Spinal cord (tissue), 10 donors: ENCODE results near the gene MROH9. TPM values are rescaled to one million over a fixed set of nuclear protein-coding genes. Genes with fewer than 3 reads are reported as not detected.

Source experiments
- DNase-seq, 6 donors: peaks; one replicate each; pipeline versions ENCODE4 v3.0.0 to v3.0.0-alpha.2; 2013 to 2015; ENCODE audit warnings: low spot score in 6 of 6, low read depth in 4 of 6
- H3K27ac ChIP-seq: one replicate; pipeline ENCODE4 v1.5.1; 2013; ENCODE audit warnings: low read depth, low read length, control low read depth
- H3K27me3 ChIP-seq: one replicate; pipeline ENCODE4 v1.6.1; 2013; ENCODE audit warnings: low read length; ENCODE audit not compliant: control insufficient read depth, insufficient read depth
- H3K36me3 ChIP-seq: one replicate; pipeline ENCODE4 v1.6.1; 2013; ENCODE audit warnings: low read length; ENCODE audit not compliant: control insufficient read depth, insufficient read depth
- H3K4me1 ChIP-seq: one replicate; pipeline ENCODE4 v1.6.1; 2013; ENCODE audit warnings: low read length; ENCODE audit not compliant: control insufficient read depth, insufficient read depth
- H3K4me3 ChIP-seq: one replicate; pipeline ENCODE4 v1.5.1; 2013; ENCODE audit warnings: low read depth, low read length, control low read depth
- H3K9me3 ChIP-seq: one replicate; pipeline ENCODE4 v1.6.1; 2013; ENCODE audit warnings: low read length; ENCODE audit not compliant: control insufficient read depth, insufficient read depth
- WGBS: methylation state at CpG from one replicate; pipeline ENCODE4 v1.1.5; 2013; ENCODE audit warnings: missing lambda C conversion rate; ENCODE audit not compliant: insufficient coverage; 5-methylcytosine and 5-hydroxymethylcytosine counted together
- polyA plus RNA-seq, 2 donors: library from polyadenylated mRNA; unstranded; fragments of 120-200 nt; gene quantifications; one replicate each; pipeline ENCODE4 v1.2.1, GENCODE V29; 2013; ENCODE audit not compliant: insufficient read length in 2 of 2
- total RNA-seq, 2 donors: library from RNA; depleted of rRNA in 1 of 2; stranded (reverse); fragments of 120-200 nt in 1 of 2; fragments of >200 nt in 1 of 2; gene quantifications; one replicate each; pipeline versions ENCODE4 v1.2.3 to v1.2.4, GENCODE V29; 2013 to 2014
- donor health status: healthy.

The MROH9 gene
- total and polyA plus RNA-seq, 4 donors = 0.06 to 0.10 TPM; not detected in 2

DNA sequence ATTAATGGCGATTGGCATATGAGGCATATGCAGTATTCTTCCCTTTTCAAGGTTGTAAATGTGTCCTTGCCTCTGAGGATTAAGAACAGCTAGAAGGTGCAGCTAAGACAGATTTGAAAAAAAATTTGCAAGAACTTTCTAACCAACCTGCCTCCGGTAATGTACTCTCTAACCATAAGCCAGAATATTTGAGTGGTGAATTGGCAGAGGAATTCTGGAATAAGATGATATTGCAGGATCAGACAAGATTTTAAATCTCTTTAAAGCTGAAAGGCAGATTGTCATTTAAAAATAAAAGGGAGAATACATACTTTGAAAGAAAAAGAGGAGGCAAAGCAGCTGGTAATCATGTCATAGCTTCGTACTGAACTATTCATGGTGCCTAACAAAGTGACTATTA is 29.2 kb downstream of the MROH9 start:
- Histone ChIP-seq H3K4me1 (no peaks in the 10 kb centered on the region), H3K36me3 (no peaks in the 10 kb centered on the region), H3K27me3 (no peaks in the 10 kb centered on the region), H3K9me3 (no peaks in the 10 kb centered on the region), H3K27ac (no peak overlapping the region), H3K4me3 (no peak overlapping the region)
- WGBS = no CpG with 5 or more reads among the region's 3 CpGs
- DNase-seq = no peak

GRCh38 chr1:170967042-170967910 is 31.9 kb downstream of the MROH9 start:
- Histone ChIP-seq H3K27ac (no peak overlapping the region), H3K4me1 (no peaks in the 10 kb centered on the region), H3K27me3 (no peaks in the 10 kb centered on the region), H3K36me3 (no peaks in the 10 kb centered on the region), H3K4me3 (no peak overlapping the region), H3K9me3 (no peaks in the 10 kb centered on the region)
- WGBS = 60% methylated on average over 2 of the region's 5 CpGs
- peak; percentile 24 to 84 (median 44) for DNase-seq

DNA sequence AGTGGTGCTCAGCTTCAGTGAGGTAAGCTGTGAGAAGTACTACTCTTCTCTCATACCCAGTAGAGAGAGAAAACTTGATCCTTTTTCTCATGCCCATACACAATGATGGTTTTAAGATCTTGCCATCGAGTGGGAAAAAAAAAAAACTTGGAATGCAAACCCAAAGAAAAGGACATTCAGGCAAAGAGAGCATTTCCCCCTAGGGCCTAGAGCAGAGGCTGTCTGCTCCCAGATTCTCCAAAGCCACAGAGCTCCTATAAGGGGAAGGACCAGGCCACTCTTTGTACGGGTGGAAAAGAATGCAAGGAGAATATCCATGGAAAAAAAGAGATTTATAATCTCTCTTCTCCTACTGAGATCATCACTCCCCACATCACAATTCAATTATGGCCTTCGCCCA is 34.9 kb downstream of the MROH9 start:
- Histone ChIP-seq H3K4me1 (no peaks in the 10 kb centered on the region), H3K27ac (no peak overlapping the region), H3K27me3 (no peaks in the 10 kb centered on the region), H3K4me3 (no peak overlapping the region), H3K9me3 (no peaks in the 10 kb centered on the region), H3K36me3 (no peaks in the 10 kb centered on the region)
- 100% methylated on average over 1 of the region's 3 CpGs for WGBS
- DNase-seq = no peak

DNA sequence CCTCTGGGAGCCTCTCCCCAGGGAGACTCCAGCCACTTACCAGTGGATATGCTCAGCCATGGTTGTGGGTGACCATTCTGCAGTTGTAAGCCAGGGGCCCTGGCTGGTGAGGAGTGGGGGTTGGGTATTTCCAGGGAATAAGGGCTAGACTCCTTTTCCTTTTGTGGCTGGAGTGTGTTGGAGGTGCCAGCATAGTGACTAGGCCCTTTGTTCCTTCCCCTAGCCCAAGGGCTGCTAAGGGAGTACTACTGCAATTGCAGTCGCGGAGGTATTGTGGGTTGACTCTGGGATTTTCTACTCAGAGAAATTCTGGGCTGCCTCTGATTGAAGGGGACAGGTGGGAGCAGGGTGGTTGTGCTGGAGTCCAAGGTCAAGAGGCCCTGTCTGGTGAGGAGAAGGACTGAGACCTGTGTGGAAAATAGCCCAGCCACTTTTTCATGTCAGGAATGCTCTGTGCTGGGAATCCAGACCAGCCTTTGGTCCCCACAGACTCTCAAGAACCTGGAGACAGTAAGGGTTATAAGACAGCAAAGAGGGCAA is 43.1 kb downstream of the MROH9 start:
- no peaks in the 10 kb centered on the region for H3K36me3 ChIP-seq
- DNase-seq = no peak
- no peaks in the 10 kb centered on the region for H3K4me1 ChIP-seq
- WGBS = 100% methylated on average over 2 of the region's 2 CpGs
- H3K27me3 ChIP-seq = no peaks in the 10 kb centered on the region
- no peak overlapping the region for H3K4me3 ChIP-seq
- no peaks in the 10 kb centered on the region for H3K9me3 ChIP-seq
- no peak overlapping the region for H3K27ac ChIP-seq

GRCh38 chr1:170985406-170985805 is 50.1 kb downstream of the MROH9 start:
- Histone ChIP-seq H3K36me3 (no peaks in the 10 kb centered on the region), H3K27me3 (no peaks in the 10 kb centered on the region), H3K9me3 (no peaks in the 10 kb centered on the region), H3K4me3 (no peak overlapping the region), H3K27ac (no peak overlapping the region), H3K4me1 (no peaks in the 10 kb centered on the region)
- no peak for DNase-seq
- WGBS = no CpG with 5 or more reads among the region's 1 CpG

DNA sequence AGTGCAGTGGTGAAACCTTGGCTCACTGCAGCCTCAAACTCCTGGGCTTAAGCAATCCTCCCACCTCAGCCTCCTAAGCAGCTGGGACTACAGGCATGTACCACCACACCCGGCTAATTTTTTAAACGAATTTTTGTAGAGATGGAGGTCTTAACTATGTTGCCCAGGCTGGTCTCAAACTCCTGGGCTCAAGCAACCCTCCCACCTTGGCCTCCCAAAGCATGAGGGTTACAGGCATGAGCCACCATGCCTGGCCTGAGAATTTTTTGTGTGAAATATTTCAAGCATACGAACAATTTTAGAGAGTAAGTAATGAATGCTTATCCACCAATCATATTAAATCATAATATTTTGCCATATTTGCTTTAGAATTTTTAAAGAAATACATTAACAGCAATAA is 51.6 kb downstream of the MROH9 start:
- Histone ChIP-seq H3K36me3 (no peaks in the 10 kb centered on the region), H3K4me1 (no peaks in the 10 kb centered on the region), H3K9me3 (no peaks in the 10 kb centered on the region), H3K4me3 (no peak overlapping the region), H3K27ac (no peak overlapping the region), H3K27me3 (no peaks in the 10 kb centered on the region)
- WGBS = no CpG with 5 or more reads among the region's 3 CpGs
- DNase-seq = no peak

- H3K27me3 ChIP-seq = no peaks in the 10 kb centered on the region
- no peaks in the 10 kb centered on the region for H3K36me3 ChIP-seq
- DNase-seq = no peak
- H3K4me1 ChIP-seq = no peaks in the 10 kb centered on the region
- no peaks in the 10 kb centered on the region for H3K9me3 ChIP-seq
- 81% methylated on average over 2 of the region's 5 CpGs for WGBS
- no peak overlapping the region for H3K4me3 ChIP-seq
- H3K27ac ChIP-seq = no peak overlapping the region
Observed at GRCh38 chr1:170987424-170987823, 52.1 kb downstream of the MROH9 start.

DNA sequence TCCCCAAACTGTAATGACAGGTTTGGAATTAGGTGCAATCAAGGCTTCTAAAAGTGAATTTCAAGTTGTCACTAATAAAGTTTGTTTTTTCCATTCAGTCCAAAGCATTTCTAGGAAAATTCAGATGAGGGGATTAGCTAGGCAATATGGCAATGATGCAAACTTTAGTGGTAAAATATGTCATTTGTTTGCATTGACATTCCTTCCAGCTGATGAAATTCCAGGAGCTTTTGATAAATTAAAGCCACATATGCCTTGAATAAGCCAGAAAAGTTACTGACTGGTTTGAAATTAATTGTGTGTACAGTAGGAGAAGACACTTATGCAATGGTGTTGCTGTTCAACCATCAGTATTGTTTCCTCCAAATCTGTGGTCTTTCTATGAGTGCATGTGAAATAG is 57.8 kb downstream of the MROH9 start:
- no peaks in the 10 kb centered on the region for H3K4me1 ChIP-seq
- no peaks in the 10 kb centered on the region for H3K27me3 ChIP-seq
- no peak overlapping the region for H3K4me3 ChIP-seq
- DNase-seq = no peak
- H3K27ac ChIP-seq = no peak overlapping the region
- no peaks in the 10 kb centered on the region for H3K9me3 ChIP-seq
- H3K36me3 ChIP-seq = no peaks in the 10 kb centered on the region

DNA sequence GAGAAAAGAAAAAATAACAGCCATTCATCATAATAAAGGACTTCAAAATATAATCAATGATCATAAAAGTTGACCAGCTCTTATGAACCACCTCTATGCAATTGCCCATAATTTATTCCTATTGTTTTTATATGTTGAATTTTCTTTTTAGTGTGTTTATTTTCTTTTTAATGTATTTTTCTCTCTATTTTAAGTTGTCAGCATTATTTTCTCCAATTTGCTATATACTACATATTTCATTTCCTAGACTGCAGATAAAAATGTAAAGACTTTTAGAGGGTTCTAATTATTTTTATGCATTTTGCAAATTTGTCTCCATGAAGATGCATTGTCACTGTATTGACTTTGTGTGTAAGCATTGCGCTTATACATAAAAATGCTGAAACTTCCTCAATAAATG is 58.4 kb downstream of the MROH9 start:
- Histone ChIP-seq H3K36me3 (no peaks in the 10 kb centered on the region), H3K4me3 (no peak overlapping the region), H3K27ac (no peak overlapping the region), H3K27me3 (no peaks in the 10 kb centered on the region), H3K9me3 (no peaks in the 10 kb centered on the region), H3K4me1 (no peaks in the 10 kb centered on the region)
- no peak for DNase-seq
- no CpG with 5 or more reads among the region's 1 CpG for WGBS

DNA sequence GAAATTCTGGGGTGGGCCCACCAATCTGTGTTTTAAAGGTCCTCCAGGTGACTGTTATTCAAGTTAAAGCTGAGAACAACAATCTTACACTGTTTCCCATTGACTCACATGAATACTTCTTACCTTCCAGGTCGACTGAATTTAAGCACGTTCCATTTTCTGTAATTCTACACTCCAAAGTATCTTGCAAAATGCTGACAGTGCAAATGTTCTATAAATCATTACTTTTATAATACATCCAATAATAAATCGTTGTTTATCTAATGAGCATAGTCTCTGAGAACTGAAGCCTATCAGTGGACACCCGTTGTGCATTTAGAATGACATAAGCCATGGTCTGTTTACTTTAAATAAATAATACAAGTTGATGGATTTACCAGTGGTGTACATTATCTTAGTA is 79.5 kb downstream of the MROH9 start:
- Histone ChIP-seq H3K4me3 (no peak overlapping the region), H3K27ac (no peak overlapping the region), H3K27me3 (no peaks in the 10 kb centered on the region), H3K4me1 (peaks cover 3% of the 10 kb centered on the region), H3K9me3 (no peaks in the 10 kb centered on the region), H3K36me3 (no peaks in the 10 kb centered on the region)
- DNase-seq = no peak
- no CpG with 5 or more reads among the region's 4 CpGs for WGBS
